ENCODE results near the gene STK16.

Gene STK16

DNA sequence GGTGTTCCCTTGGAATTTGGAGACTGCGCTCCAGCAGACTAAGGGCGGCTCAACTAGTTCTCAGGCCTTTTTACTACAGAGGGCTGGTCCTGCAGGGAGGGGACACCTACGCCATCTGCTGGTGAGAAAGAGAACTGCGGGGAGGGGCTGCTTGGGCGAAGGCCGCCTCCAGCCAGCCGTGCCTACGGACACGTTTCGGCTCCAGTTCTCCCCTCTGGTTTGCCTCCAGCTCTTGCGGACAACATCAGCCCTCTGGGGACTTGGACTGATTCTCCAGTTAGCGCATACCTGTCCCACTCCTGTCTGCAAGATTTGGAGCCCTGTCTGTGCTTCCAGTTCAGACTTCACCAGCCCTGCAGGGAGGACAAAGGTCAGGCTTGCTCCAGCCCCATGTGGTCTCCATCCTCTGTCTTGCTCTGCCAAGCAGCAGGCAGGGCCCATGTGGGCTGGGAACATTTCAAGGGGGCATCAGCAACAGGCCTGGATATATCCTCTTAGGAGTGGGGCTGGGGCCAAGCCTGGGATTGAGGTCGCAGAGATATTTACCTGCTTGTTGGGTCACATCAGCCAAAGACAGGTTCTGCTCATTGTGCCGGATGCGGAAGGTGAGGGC, 53.6 kb downstream of the STK16 start:
- peak; percentile 94 for DNase-seq (ENCODE audit: low spot score)
- TF ChIP-seq, protein P1, sequence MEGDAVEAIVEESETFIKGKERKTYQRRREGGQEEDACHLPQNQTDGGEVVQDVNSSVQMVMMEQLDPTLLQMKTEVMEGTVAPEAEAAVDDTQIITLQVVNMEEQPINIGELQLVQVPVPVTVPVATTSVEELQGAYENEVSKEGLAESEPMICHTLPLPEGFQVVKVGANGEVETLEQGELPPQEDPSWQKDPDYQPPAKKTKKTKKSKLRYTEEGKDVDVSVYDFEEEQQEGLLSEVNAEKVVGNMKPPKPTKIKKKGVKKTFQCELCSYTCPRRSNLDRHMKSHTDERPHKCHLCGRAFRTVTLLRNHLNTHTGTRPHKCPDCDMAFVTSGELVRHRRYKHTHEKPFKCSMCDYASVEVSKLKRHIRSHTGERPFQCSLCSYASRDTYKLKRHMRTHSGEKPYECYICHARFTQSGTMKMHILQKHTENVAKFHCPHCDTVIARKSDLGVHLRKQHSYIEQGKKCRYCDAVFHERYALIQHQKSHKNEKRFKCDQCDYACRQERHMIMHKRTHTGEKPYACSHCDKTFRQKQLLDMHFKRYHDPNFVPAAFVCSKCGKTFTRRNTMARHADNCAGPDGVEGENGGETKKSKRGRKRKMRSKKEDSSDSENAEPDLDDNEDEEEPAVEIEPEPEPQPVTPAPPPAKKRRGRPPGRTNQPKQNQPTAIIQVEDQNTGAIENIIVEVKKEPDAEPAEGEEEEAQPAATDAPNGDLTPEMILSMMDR (IDR thresholded peaks at IDR 0.05; ENCODE audit: extremely low read depth, missing control alignments): peak; percentile 94

DNA sequence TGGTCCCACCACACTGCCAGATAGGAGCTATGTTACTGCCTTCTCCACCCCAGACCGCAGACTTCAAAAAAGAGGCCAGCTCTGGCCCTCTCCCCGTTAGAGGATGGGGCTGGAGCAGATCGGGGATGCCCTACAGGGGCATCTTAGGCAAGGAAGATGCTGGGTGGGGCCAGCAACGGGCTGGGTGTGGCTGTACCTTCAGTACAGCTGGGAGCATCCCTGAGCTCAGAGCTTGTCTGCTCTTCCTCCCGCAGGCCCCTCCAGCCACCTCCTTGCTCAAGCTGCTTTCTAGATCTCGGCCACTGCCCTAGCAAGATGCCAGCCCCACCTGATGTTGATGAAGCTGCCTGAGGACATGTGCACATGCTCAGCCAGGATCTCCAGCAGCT, 54.1 kb downstream of the STK16 start:
- TF ChIP-seq, protein P1 (IDR thresholded peaks at IDR 0.05; ENCODE audit: extremely low read depth, missing control alignments): no peak
- no peak for DNase-seq (ENCODE audit: low spot score)

Measured in GM20000 (cell line).